CD4-positive, alpha-beta memory T cell (primary cell): ENCODE results near the gene NHERF1. TPM values are rescaled to one million over a fixed set of nuclear protein-coding genes. Genes with fewer than 3 reads are reported as not detected.

Experiments used
- CTCF ChIA-PET: fragments of 350-600 bp; sonication (Branson Sonifier 250); formaldehyde crosslinking; loops from one replicate; lab custom pipeline; 2021; ENCODE audit warnings: inconsistent platforms; ENCODE audit not compliant: partially characterized antibody; lab: Charles Lee
- POLR2A ChIA-PET: fragments of 350-600 bp; sonication (Branson Sonifier 250); formaldehyde crosslinking; loops from one replicate; lab custom pipeline; 2021; ENCODE audit not compliant: partially characterized antibody; lab: Charles Lee
- DNase-seq, 5 donors: peaks; one replicate each; pipeline versions ENCODE4 v3.0.0 to v3.0.0-alpha.2; 2020 to 2022; ENCODE audit warnings: mixed read lengths in 1 of 5
- H3K27ac ChIP-seq: one replicate; pipeline ENCODE4 v1.7.0; 2013; ENCODE audit warnings: low read depth, low read length
- H3K27me3 ChIP-seq: 2 replicates; pipeline ENCODE4 v1.7.0; 2013; ENCODE audit warnings: mild to moderate bottlenecking, low read length, moderate library complexity; ENCODE audit not compliant: insufficient read depth
- H3K36me3 ChIP-seq: 2 replicates; pipeline ENCODE4 v1.7.0; 2013; ENCODE audit warnings: mild to moderate bottlenecking, low read length, moderate library complexity; ENCODE audit not compliant: insufficient read depth
- H3K4me1 ChIP-seq: 2 replicates; pipeline ENCODE4 v1.7.0; 2013; ENCODE audit warnings: mild to moderate bottlenecking, low read length, moderate library complexity; ENCODE audit not compliant: insufficient read depth
- H3K4me3 ChIP-seq, 2 donors: one replicate each; pipeline ENCODE4 v1.7.0; 2013; ENCODE audit warnings: low read length in 2 of 2, mild to moderate bottlenecking in 1 of 2
- H3K9me3 ChIP-seq, 2 donors: one replicate each; pipeline ENCODE4 v1.7.0; 2013; ENCODE audit warnings: low read length in 2 of 2, control low read depth in 1 of 2; ENCODE audit not compliant: control insufficient read depth in 1 of 2
- H3K27ac Mint-ChIP-seq, 7 donors: one replicate each; pipeline ENCODE4 v1.8.0; 2020 to 2021; ENCODE audit warnings: mixed read lengths in 7 of 7, mild to moderate bottlenecking in 6 of 7, inconsistent platforms in 3 of 7, moderate library complexity in 3 of 7
- H3K27me3 Mint-ChIP-seq, 2 donors: one replicate each; pipeline ENCODE4 v1.8.0; 2020 to 2021; ENCODE audit warnings: mixed read lengths in 2 of 2
- H3K36me3 Mint-ChIP-seq, 2 donors: one replicate each; pipeline ENCODE4 v1.8.0; 2020 to 2021; ENCODE audit warnings: mixed read lengths in 2 of 2, inconsistent platforms in 1 of 2, mild to moderate bottlenecking in 1 of 2
- H3K4me1 Mint-ChIP-seq, 4 donors: one replicate each; pipeline ENCODE4 v1.8.0; 2020 to 2021; ENCODE audit warnings: mixed read lengths in 4 of 4, mild to moderate bottlenecking in 1 of 4
- H3K4me3 Mint-ChIP-seq, 8 donors: one replicate each; pipeline ENCODE4 v1.8.0; 2020 to 2021; ENCODE audit warnings: mixed read lengths in 8 of 8, mild to moderate bottlenecking in 7 of 8, moderate library complexity in 6 of 8, inconsistent platforms in 3 of 8
- H3K9me3 Mint-ChIP-seq, 8 donors: one replicate each; pipeline ENCODE4 v1.8.0; 2020 to 2021; ENCODE audit warnings: mixed read lengths in 8 of 8, mild to moderate bottlenecking in 5 of 8, inconsistent platforms in 3 of 8, moderate library complexity in 1 of 8
- intact Hi-C: fragments of 100-400 bp; cut with micrococcal nuclease; formaldehyde crosslinking; loops from one replicate; pipeline ENCODE4 v1.15.1; 2023
- polyA plus RNA-seq, 2 donors: library from polyadenylated mRNA; unstranded; fragments of 300-500 nt; fragmentation: Illumina TruSeq; gene quantifications; one replicate each; pipeline ENCODE4 v1.2.3, GENCODE V29; 2021
- total RNA-seq, 2 experiments: library from RNA; stranded (reverse); gene quantifications; one replicate each; pipeline ENCODE4 v1.2.3, GENCODE V29; 2021

NHERF1 gene
- total RNA-seq (100 to 1,000 TPM; 202 to 209 TPM), polyA plus RNA-seq (100 to 1,000 TPM; 324 to 448 TPM)

GRCh38 chr17:74748529-74749278 is at the start of gene NHERF1:
Gene NHERF1, plus strand, starts transcription at chr17:74748628. Its CDS starts 219 bp downstream, at chr17:74748847.
- Histone ChIP-seq H3K27me3 (no peaks in the 10 kb centered on the region), H3K36me3 (no peaks in the 10 kb centered on the region), H3K9me3 (no peaks in the 10 kb centered on the region), H3K4me1 (peaks cover 73% of the 10 kb centered on the region), H3K4me3 (peak within 1 kb of the TSS; percentile 64 to 92), H3K27ac (peak within 1 kb of the TSS; percentile 80)
- Mint-ChIP-seq H3K36me3 (peaks cover 24 to 39% of the 10 kb centered on the region in 2 donors), H3K4me1 (peaks cover 43 to 81% (median 60%) of the 10 kb centered on the region in 4 donors), H3K4me3 (peak within 1 kb of the TSS; percentile 90 to 99 (median 98)), H3K27me3 (no peaks in the 10 kb centered on the region), H3K9me3 (no peaks in the 10 kb centered on the region), H3K27ac (peak within 1 kb of the TSS; percentile 88 to 98 (median 94))
- peak; percentile 61 to 96 (median 94) for DNase-seq
- POLR2A ChIA-PET: interaction anchor here (1.4 to 20.4 kb wide), 8 partner anchors 7 to 124 kb away, joined by 3 to 489 read pairs (median 27); partner anchors contain the start of genes FDXR, NAT9 and RAB37
- intact Hi-C loops: loop anchor here (1.0 kb wide), 3 partner anchors 22 to 125 kb away; partner anchors contain the start of gene NAT9
- CTCF ChIA-PET: interaction anchor here (0.9 to 8.8 kb wide), 12 partner anchors 10 to 125 kb away, joined by 3 to 144 read pairs (median 14); partner anchors contain the start of genes FDXR, NAT9 and RAB37

- CTCF ChIA-PET: no interaction called here
- Histone ChIP-seq H3K27me3 (no peaks in the 10 kb centered on the region), H3K36me3 (no peaks in the 10 kb centered on the region), H3K4me3 (no peak overlapping the region), H3K4me1 (no peaks in the 10 kb centered on the region), H3K27ac (no peak overlapping the region), H3K9me3 (no peaks in the 10 kb centered on the region)
- Mint-ChIP-seq H3K36me3 (peaks cover 0 to 3% of the 10 kb centered on the region in 2 donors), H3K27ac (no peak overlapping the region), H3K4me3 (no peak overlapping the region), H3K4me1 (no peaks in the 10 kb centered on the region), H3K27me3 (peaks cover 1 to 5% of the 10 kb centered on the region in 2 donors), H3K9me3 (no peaks in the 10 kb centered on the region)
- POLR2A ChIA-PET: no interaction called here
- intact Hi-C loops: no loop called here
- DNase-seq: no peak
These were observed 49.2 kb upstream of the NHERF1 start for GRCh38 chr17:74699236-74699635.

DNA sequence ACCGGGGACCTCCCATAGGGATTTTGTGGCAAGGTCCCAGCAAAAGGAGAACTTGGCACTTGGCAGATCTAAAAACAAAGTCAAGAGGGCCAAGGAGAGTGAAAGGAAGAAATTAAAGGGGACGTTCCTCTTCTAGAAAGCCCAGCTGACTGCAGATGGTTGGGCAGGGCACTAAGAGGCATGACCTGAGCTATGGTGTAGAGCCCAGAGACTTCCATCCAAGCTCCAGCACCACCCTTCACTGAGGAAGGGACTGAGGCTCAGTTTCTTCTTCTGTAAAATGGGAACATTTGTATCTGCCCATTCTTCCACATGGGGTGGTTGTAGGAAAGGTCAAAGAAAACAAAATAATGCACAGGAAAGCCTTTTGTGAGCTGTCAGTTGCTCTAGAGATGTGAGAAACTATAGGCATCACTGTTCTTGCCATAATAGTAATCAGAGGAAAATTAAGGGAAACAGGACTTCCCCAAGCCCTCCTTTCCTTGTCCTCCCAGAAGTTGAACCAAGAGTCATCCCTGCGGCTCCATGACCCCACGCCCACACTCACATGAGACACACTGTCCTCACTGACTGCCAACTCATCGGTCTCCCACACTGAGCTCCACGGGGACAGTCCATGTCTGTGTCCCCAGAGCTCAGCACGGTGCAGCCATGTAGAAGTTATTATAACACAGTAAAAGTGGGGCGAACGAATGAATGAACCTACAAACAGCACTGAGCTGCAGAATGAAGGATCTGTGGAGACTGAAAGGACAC is 46.1 kb upstream of the NHERF1 start:
- Histone ChIP-seq H3K9me3 (no peaks in the 10 kb centered on the region), H3K4me1 (no peaks in the 10 kb centered on the region), H3K4me3 (no peak overlapping the region), H3K36me3 (no peaks in the 10 kb centered on the region), H3K27me3 (no peaks in the 10 kb centered on the region), H3K27ac (no peak overlapping the region)
- no peak for DNase-seq
- H3K4me3 Mint-ChIP-seq: no peak overlapping the region
- H3K9me3 Mint-ChIP-seq: no peaks in the 10 kb centered on the region
- H3K36me3 Mint-ChIP-seq: no peaks in the 10 kb centered on the region
- CTCF ChIA-PET: interaction anchor here (1.0 to 1.6 kb wide), 4 partner anchors 9 to 45 kb away, joined by 4 to 7 read pairs (median 5); no protein-coding TSS in a partner anchor
- intact Hi-C loops: no loop called here
- H3K27ac Mint-ChIP-seq: no peak overlapping the region
- H3K4me1 Mint-ChIP-seq: no peaks in the 10 kb centered on the region
- POLR2A ChIA-PET: interaction anchor here (0.9 kb wide), 1 partner anchor 36 kb away, joined by 3 read pairs; no protein-coding TSS in a partner anchor
- peaks cover 3 to 5% of the 10 kb centered on the region in 2 donors for H3K27me3 Mint-ChIP-seq

GRCh38 chr17:74703311-74703710 is 45.1 kb upstream of the NHERF1 start:
- Mint-ChIP-seq H3K27me3 (peaks cover 2 to 3% of the 10 kb centered on the region in 2 donors), H3K27ac (no peak overlapping the region), H3K36me3 (no peaks in the 10 kb centered on the region), H3K4me3 (no peak overlapping the region), H3K9me3 (no peaks in the 10 kb centered on the region), H3K4me1 (no peaks in the 10 kb centered on the region)
- CTCF ChIA-PET: interaction anchor here (1.0 kb wide), 1 partner anchor 42 kb away, joined by 4 read pairs; no protein-coding TSS in a partner anchor
- Histone ChIP-seq H3K4me3 (no peak overlapping the region), H3K27ac (no peak overlapping the region), H3K4me1 (no peaks in the 10 kb centered on the region), H3K36me3 (no peaks in the 10 kb centered on the region), H3K27me3 (no peaks in the 10 kb centered on the region), H3K9me3 (no peaks in the 10 kb centered on the region)
- POLR2A ChIA-PET: interaction anchor here (0.6 kb wide), 1 partner anchor 78 kb away, joined by 3 read pairs; no protein-coding TSS in a partner anchor
- intact Hi-C loops: no loop called here
- no peak for DNase-seq

- no peaks in the 10 kb centered on the region for H3K4me1 Mint-ChIP-seq
- peaks cover 1 to 2% of the 10 kb centered on the region in 2 donors for H3K27me3 Mint-ChIP-seq
- ChIA-PET CTCF (interaction anchor here (1.1 to 1.2 kb wide), 2 partner anchors 32 to 33 kb away, joined by 3 read pairs; no protein-coding TSS in a partner anchor), POLR2A (no interaction called here)
- intact Hi-C loops: no loop called here
- H3K36me3 ChIP-seq: no peaks in the 10 kb centered on the region
- H3K27me3 ChIP-seq: no peaks in the 10 kb centered on the region
- H3K36me3 Mint-ChIP-seq: no peaks in the 10 kb centered on the region
- no peaks in the 10 kb centered on the region for H3K9me3 ChIP-seq
- no peak for DNase-seq
- no peak overlapping the region for H3K27ac Mint-ChIP-seq
- no peaks in the 10 kb centered on the region for H3K9me3 Mint-ChIP-seq
- H3K4me3 Mint-ChIP-seq: no peak overlapping the region
- H3K4me1 ChIP-seq: no peaks in the 10 kb centered on the region
- H3K27ac ChIP-seq: no peak overlapping the region
- no peak overlapping the region for H3K4me3 ChIP-seq
These were observed 43.9 kb upstream of the NHERF1 start for GRCh38 chr17:74704544-74704943.

DNA sequence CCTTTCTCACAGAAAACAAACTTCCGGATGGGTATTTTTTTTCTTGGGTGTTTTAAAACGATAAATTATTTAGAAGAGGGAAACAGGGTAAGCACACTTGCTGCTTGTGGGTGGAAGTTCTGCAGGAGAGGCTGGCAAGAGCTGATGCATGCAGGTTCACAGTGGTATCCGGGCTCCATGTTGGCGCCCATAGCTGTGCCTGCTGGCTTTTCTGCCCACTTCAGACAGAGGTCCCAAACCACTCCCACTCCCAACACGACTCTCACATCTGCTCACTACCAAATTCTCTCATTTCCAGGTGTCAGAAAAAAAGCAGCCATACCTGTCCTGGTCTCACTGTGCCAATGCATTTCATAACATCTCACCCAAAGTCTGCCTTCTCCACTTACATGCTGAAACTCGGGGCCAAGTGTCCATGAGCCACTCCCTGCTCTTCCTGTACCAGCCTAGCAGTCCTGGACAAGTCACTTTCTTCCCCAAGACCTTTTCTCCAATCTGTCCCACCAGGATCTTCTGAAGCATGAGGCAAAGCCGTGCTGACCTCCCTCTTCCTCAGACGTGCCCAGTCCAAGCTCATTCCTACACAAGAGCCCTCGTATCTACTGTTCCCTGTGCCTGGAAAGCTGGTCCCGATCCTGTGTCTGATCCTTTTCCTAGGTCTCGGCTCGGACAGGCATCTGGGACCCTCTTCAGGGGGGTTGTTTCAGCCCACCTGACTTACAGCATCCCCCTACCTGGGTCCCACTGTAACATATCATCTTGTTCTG is 37.2 kb upstream of the NHERF1 start:
- Mint-ChIP-seq H3K27ac (peak overlapping the region in 3 of 7 donors; percentile 19 to 75 (median 30)), H3K9me3 (no peaks in the 10 kb centered on the region), H3K4me3 (no peak overlapping the region), H3K36me3 (no peaks in the 10 kb centered on the region), H3K4me1 (peaks cover 0 to 8% (median 6%) of the 10 kb centered on the region in 4 donors), H3K27me3 (peaks cover 2 to 7% of the 10 kb centered on the region in 2 donors)
- Histone ChIP-seq H3K4me1 (peaks cover 6% of the 10 kb centered on the region), H3K27ac (no peak overlapping the region), H3K36me3 (no peaks in the 10 kb centered on the region), H3K27me3 (no peaks in the 10 kb centered on the region), H3K4me3 (no peak overlapping the region), H3K9me3 (no peaks in the 10 kb centered on the region)
- DNase-seq: no peak
- intact Hi-C loops: no loop called here
- CTCF ChIA-PET: interaction anchor here (0.8 to 1.6 kb wide), 2 partner anchors 10 to 25 kb away, joined by 4 to 5 read pairs; no protein-coding TSS in a partner anchor
- POLR2A ChIA-PET: no interaction called here
